NCI-H526 treated with DMSO at 0.1 percent for 48 hours (cell line): ENCODE results near the gene TIAM2.
"Not testable (repeated sequence)": the region's sequence is repeated elsewhere in the genome, so short reads cannot be mapped to it uniquely, and the experiment has no call there.

Source experiments
- DNase-seq: peaks from one replicate; lab custom pipeline; 2025; lab: John Stamatoyannopoulos, UW

TIAM2 gene

DNA sequence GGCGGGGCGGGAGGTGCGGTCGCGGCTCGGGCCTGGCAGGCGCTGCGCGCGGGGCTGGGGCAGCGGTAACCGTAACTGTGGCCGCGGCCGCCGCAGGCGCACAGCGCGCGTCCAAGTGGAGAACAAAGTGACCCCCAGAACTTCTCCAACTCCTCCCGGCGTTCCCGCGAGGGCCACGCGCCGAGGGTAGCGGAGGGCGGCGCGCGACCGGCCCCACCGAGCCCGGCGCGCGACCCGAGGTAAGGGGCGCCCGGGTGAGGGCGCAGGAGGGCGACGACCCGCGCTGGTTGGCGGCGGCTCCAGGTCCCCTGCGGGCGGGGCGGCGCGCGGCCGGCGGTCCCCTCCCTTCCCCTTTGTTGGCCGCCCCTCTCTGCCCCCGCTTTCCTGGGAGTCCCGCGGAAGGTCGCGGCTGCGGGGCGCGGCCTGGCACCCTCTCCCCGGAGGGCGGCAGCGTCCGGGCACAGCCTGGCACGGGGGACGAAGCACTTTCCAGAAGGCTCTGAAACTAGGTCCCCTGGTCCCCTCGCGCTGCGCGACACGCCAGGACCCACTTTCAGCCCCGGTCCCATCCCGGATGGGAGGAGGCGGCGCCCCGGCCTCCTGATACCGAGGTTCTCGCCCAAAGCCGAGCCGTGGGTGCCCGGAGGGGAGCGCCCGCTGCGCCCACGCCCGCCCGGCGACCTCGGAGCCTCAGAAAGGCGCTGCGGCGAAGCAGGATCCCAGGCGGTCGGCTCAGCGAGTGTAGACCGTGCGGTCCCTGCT, at the start of gene TIAM2:
Gene TIAM2 (plus strand): TSS at position 62 of the 762 bp plus-strand sequence. CDS start 133,909 bp downstream, outside the sequence.
- no peak for DNase-seq

DNA sequence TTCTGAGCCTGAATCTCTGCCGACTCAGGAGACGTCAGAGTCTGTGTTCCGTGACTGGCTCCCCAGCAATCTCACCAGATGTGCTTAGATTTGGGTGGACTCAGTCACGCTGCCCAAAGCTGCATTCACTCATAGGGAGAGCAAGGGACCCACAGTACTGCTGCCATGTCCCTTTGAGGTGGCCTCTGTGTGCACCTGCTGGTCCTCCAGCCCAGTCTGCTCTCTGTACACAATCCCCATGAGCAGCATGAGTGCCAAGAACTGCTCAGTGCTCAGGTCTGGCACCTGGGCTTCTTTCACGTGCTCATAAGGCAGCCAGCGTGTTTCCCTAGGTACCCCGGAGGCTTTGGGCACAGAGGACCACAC, 44.2 kb upstream of the TIAM2 start:
- DNase-seq = no peak

DNA sequence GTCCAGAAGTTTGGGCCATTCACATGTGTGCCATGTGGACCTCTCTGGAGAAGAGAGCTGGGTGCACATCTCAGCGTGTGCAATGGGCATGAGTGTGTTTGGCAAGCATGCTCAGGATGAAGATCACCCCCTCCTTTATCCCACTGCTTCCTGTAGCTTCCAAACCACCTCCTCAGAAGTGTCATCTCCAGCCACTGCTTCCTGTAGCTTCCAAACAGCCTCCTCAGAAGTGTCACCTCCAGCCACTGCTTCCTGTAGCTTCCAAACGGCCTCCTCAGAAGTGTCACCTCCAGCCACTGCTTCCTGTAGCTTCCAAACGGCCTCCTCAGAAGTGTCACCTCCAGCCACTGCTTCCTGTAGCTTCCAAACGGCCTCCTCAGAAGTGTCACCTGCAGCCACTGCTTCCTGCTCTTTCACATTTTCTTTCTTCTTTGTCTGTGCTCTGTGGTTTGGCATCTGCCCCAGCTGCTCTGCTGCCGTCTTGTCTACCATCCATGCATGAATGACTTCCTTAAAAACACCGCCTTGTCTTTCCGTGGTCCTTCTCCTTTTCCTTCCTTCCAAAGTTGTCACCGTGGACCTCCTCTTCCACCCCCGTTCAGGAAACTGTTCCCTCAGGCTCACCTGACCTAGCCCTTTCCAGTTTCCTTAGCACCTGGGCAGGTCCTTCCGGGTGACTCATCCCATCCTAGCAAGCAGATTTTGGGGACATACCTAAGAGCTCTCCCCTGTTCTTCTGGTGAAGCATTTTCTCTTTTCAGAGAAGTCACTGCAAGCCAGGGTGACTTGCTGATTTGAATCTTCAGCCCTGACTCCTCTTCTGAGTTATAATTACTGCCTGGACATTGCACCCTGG, 43.5 kb upstream of the TIAM2 start:
- DNase-seq = no peak

DNA sequence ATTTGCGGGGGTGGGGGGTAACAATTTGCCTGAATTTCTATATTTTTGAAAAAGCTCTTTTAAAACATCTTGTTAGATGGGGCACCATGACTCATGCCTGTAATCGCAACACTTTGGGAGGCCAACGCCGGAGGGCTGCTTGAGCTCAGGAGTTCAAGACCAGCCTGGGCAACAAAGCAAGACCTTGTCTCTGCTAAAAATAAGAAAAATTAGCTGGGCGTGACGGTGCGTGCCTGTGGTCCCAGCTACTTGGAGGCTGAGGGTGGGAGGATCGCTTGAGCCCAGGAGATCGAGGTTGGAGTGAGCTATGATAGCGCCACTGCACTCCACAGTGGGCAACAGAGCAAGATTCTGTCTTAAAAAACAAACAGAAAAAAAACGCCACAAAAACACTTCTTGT, 41.5 kb upstream of the TIAM2 start:
- no peak for DNase-seq

DNA sequence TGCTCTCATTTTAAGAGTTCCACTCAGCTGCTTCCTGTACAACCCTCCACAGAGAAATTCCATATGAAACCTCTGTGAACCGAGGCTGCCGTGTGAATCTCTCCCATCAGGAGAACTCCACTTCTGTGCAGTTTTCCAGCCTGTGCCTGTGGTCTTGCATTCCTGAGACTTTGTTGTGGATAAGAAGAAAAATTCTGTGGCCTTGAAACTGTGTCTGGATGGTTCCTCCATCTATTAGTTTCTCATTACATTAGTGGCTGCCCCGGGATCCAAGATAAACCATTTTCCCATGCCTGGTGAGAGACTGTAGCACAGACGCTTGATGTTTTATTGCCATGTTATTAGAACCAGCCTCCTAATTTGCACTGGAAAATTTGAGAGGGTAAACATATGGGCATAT, 40.8 kb upstream of the TIAM2 start:
- no peak for DNase-seq

- peak; percentile 82 for DNase-seq
Measured at GRCh38 chr6:154956771-154957522, 38.2 kb upstream of the TIAM2 start.

DNA sequence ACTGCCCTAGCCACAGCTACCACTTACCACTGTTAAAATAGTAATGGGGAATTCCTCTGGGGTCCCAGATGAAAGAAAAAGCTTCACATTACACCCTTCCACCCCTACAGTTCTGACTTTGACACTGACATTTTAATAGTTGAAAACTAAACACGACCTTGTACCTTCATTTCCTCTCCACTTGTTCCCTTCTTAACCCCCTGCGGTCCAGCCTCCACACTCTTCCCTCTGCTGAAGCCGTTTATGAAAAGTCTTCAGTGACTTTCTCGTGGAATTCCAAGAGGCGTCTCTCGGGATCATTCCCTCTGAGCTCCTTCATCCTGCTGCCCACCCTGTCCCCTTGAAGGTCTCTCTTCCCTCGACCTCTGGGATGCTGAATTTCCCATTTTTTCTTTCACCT, 36.6 kb upstream of the TIAM2 start:
- DNase-seq = no peak

GRCh38 chr6:154960299-154960843, 34.7 kb upstream of the TIAM2 start:
- DNase-seq = no peak

DNA sequence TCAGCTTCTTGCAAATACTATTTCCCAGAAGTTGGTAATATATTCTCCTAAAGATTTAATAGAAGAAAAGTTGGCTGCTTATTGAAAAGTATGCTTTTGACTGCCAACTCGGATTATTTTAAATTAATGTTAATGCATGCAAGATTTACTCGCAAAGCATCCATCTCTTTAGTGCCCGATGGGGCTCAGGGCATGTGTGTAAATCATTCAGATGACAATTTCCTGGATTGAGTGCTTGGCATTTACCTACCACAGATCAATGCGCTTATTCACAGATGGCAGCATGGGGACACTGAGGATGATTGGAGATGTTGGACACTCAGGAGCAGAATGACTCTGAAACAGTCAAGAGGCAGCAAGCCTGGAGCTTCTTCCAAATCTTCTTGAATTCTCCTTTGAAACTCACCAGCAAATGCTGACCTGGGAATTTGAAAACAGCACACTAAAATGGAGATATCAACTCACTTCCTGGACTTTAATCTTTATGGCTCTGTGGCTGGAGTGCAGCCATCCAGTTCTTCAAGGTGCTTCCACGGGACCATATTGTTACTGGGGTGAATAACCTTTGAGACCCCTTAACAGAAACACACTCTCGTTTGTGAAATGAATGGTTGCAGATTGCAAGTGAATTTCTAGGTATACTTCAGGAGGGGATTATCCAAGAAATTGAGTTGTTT, 34.1 kb upstream of the TIAM2 start:
- DNase-seq = no peak

- no peak for DNase-seq
Measured at GRCh38 chr6:154962753-154963152, 32.4 kb upstream of the TIAM2 start.

GRCh38 chr6:154966065-154966770, 28.9 kb upstream of the TIAM2 start:
- not testable (repeated sequence) for DNase-seq

DNA sequence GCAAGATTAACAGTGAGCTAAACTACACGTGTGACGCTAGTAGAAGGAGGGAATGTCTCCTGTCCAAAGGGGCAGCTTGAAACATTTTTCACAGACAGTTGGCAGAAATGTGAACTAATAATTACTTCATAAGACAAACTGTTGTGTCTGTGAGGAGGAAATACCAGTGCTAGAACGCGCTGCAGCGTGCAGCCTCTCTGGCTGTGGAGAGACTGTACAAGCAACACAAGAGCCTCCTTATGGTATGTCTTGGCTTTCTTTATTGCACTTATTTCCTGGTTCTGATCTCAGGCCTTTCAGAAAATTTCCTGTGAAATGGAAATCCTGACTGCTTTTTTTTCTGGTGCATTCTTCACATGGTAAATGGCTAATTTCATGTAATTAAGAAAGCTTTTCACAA, 25.3 kb upstream of the TIAM2 start:
- DNase-seq = no peak

DNA sequence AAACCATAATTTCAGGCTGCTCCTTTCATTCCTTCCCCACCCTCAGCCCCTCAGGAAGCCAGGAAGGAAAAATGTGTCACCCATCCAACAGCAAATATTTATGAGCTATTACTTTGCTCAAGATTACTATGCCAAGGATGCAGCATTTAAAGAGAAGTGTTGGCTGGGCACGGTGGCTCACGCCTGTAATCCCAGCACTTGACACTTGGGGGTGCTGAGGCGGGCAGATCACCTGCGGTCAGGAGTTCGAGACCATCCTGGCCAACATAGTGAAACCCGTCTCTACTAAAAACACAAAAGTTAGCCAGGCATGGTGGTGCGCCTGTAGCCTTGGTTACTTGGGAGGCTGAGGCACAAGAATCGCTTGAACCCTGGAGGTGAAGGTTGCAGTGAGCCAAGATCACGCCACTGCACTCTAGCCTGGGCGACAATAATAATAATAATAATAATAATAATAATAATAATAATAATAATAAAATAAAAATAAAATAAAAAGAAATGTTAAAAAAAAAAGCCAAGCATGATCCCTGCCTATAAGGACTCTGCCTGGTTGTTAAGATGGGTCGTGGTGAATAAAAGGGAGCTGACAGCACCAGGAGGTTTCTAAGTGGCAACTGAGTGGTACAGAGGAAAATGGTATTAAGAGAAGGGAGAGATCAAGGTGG, 20.5 kb upstream of the TIAM2 start:
- DNase-seq = no peak

- no peak for DNase-seq
Measured at GRCh38 chr6:154977588-154977987, 17.5 kb upstream of the TIAM2 start.

DNA sequence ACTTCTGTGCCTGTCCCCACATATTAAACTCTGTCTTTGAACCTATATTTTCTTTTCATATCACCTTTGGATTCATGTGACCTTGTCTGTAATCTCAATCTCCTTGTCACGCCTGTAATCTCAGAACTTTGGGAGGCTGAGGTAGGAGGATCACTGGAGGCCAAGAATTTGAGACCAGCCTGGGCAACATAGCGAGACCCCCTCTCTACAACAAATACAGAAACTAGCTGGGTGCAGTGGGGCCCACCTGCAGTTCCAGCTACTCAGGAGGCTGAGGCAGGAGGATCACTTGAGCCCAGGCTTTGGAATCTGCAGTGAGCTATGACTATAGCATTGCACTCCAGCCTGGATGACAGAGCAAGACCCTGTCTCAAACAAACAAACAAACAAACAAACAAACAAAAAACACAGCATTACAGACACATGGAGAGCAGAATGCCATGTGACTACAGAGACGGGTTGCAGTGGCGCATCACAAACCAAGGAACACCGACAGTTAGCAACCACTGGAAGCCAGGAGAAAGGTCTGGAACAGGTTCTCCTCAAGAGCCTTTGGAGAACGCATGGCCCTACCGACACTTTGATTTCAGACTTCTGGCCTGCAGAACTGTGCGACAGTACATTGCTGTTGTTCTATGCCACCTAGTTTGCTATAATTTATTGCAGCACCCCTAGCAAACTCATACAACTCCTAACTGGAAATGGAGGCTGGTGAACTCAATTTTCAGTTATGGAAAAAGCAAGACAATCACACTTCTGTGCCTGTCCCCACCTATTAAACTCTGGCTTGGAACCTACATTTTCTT, 14.6 kb upstream of the TIAM2 start:
- no peak for DNase-seq

- no peak for DNase-seq
Measured at GRCh38 chr6:154981079-154981870, 13.8 kb upstream of the TIAM2 start.

GRCh38 chr6:154984146-154984545, 11.0 kb upstream of the TIAM2 start:
- no peak for DNase-seq

DNA sequence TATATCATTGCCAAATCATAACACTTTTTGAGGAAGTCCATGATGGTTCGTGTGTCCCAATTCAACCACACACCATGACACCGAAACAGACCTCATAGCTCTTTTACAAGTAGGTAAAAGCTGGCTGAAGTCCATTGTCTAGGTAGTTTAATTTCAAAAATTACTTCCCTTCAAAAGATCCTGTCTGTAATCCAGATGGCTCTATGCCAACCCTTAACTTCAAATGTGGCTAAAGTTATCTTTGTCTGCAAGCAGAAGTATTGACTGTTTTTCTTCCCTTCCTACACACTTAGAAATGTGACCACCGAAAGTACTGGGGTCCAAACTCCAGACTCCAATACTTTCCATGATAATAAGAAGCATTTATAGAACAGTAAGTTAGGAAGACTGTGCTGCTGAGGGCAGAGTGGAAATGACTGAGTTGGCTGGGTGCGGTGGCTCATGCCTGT, 8.3 kb upstream of the TIAM2 start:
- no peak for DNase-seq

DNA sequence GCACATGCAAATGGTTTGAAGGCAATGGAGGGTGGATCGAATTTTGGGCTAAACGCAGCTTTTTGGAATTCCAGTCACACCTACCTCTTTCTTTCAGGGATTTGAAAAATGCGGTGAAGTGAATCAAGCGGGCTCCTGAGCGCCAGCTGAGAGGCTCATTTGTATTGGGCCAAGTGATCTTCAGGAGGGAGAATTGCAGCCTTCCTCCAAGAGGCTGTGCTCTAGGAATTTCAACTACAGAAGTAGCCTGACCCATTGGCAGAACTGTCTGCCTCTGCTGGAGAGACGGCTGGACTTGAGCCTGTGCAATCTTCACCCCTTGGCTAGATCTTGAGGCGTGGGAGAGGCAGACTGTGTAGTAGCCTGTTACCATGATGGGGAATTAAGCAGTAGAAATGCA, 5.7 kb upstream of the TIAM2 start:
- DNase-seq = no peak
